K562 (cell line): ENCODE data around the gene CHCHD6. TPM values are rescaled to one million over a fixed set of nuclear protein-coding genes. Genes with fewer than 3 reads are reported as not detected.

Experiments
- ATAC-seq: fragments of 200-7000 bp; cut with Tn5 transposase; 3 replicates; pipeline ENCODE4 v1.9.1; 2020; ENCODE audit warnings: moderate library complexity
- BruUV-seq: library from RNA; stranded (reverse); fragments of 400-500 nt; replicated peaks from 2 replicates; lab custom pipeline; 2021; lab: Mats Ljungman, UMichigan
- CTCF ChIA-PET: fragments of 300-600 bp; formaldehyde crosslinking; extraction: SDS; loops from one replicate; lab custom pipeline; 2021; ENCODE audit warnings: low intra/inter-chr PET ratio; lab: Yijun Ruan, JAX
- POLR2A ChIA-PET: fragments of 300-600, 350-650 bp; sonication (Branson Sonifier 250); formaldehyde crosslinking; extraction: SDS; loops from one replicate; lab custom pipeline; 2021; ENCODE audit warnings: antibody characterized with exemption, inconsistent platforms; lab: Yijun Ruan, JAX
- DNase-seq, 4 experiments: peaks; one replicate each; pipeline versions ENCODE4 v3.0.0 to v3.0.0-alpha.2; 2011 to 2018; ENCODE audit warnings: low spot score in 3 of 4, mixed read lengths in 3 of 4; ENCODE audit errors: extremely low read depth in 1 of 4
- FAIRE-seq: peaks from 2 replicates; lab custom pipeline; 2011; peaks lifted over from hg19 to GRCh38; lab: Jason Lieb, UNC
- H2AFZ ChIP-seq: 2 replicates; pipeline ENCODE4 v1.6.0; 2011; ENCODE audit warnings: low read depth, low read length, control low read depth, inconsistent platforms
- H3K27ac ChIP-seq: fragments of 200-600 bp; 3 replicates; pipeline ENCODE4 v1.8.0; 2011; ENCODE audit warnings: low read depth, mild to moderate bottlenecking, control low read depth, inconsistent platforms, low read length, moderate library complexity, mixed read lengths; ENCODE audit errors: extremely low read depth
- H3K27me3 ChIP-seq, 2 experiments: fragments of 300-600 bp in 1 of 2; 2 replicates in 1 of 2; 3 replicates in 1 of 2; pipeline versions ENCODE4 v1.6.0 to v1.8.0; 2011; ENCODE audit warnings: inconsistent platforms in 2 of 2, low read length in 2 of 2, mild to moderate bottlenecking in 1 of 2, mixed read lengths in 1 of 2, moderate library complexity in 1 of 2; ENCODE audit not compliant: control insufficient read depth in 2 of 2, insufficient read depth in 2 of 2
- H3K36me3 ChIP-seq: fragments of 300-600 bp; 3 replicates; pipeline ENCODE4 v1.8.0; 2011; ENCODE audit warnings: mild to moderate bottlenecking, low read length, inconsistent platforms; ENCODE audit not compliant: control insufficient read depth, insufficient read depth
- H3K4me1 ChIP-seq, 2 experiments: fragments of 200-600 bp in 1 of 2; replicated peaks in 1 of 2; 2 replicates in 1 of 2; 3 replicates in 1 of 2; pipeline versions ENCODE4 v1.5.1 to v1.8.0; 2011; ENCODE audit warnings: inconsistent platforms in 2 of 2, low read length in 2 of 2, mild to moderate bottlenecking in 1 of 2, mixed read lengths in 1 of 2, moderate library complexity in 1 of 2; ENCODE audit not compliant: control insufficient read depth in 2 of 2, insufficient read depth in 2 of 2
- H3K4me2 ChIP-seq: 2 replicates; pipeline ENCODE4 v1.6.1; 2011; ENCODE audit warnings: low read length, control low read depth, inconsistent platforms, mixed read lengths; ENCODE audit not compliant: insufficient read depth
- H3K4me3 ChIP-seq: fragments of 200-600 bp; sonication (generic), shearing (Covaris generic); 2 replicates; pipeline ENCODE4 v1.5.1; 2016; ENCODE audit warnings: control low read depth, inconsistent platforms
- H3K79me2 ChIP-seq: fragments of 200-600 bp; 3 replicates; pipeline ENCODE4 v1.8.0; 2011; ENCODE audit warnings: low read length, inconsistent platforms; ENCODE audit not compliant: control insufficient read depth, insufficient read depth
- H3K9ac ChIP-seq, 2 experiments: 2 replicates each; pipeline versions ENCODE4 v1.6.0 to v1.6.1; 2011; ENCODE audit warnings: low read depth in 2 of 2, low read length in 2 of 2, control low read depth in 1 of 2, inconsistent platforms in 1 of 2, mild to moderate bottlenecking in 1 of 2, mixed read lengths in 1 of 2; ENCODE audit not compliant: insufficient read depth in 1 of 2
- H3K9me1 ChIP-seq: one replicate; pipeline ENCODE4 v1.6.0; 2011; ENCODE audit warnings: inconsistent platforms, mild to moderate bottlenecking, low read length, moderate library complexity; ENCODE audit not compliant: control insufficient read depth, insufficient read depth
- H3K9me3 ChIP-seq: replicated peaks from 2 replicates; pipeline ENCODE4 v1.5.1; 2011; ENCODE audit warnings: low read depth, low read length, inconsistent platforms; ENCODE audit not compliant: control insufficient read depth, insufficient read depth
- H4K20me1 ChIP-seq: replicated peaks from 2 replicates; pipeline ENCODE4 v1.6.1; 2011; ENCODE audit warnings: low read length, inconsistent platforms, mixed read lengths; ENCODE audit not compliant: control insufficient read depth, insufficient read depth
- ADNP ChIP-seq: fragments of 200-800 bp; sonication (Bioruptor generic); IDR thresholded peaks from 2 replicates; pipeline ENCODE4 v1.6.1; 2016; ENCODE audit warnings: missing genetic modification characterization, missing compliant biosample characterization
- CHD1 ChIP-seq: fragments of 200-600 bp; sonication (generic); IDR thresholded peaks from one replicate; pipeline ENCODE4 v1.6.1; 2012; ENCODE audit warnings: mild to moderate bottlenecking, moderate library complexity, low read length, inconsistent platforms
- HCFC1 ChIP-seq: IDR thresholded peaks from 2 replicates; pipeline ENCODE4 v1.6.1; 2012; ENCODE audit warnings: low read depth, low read length, improper control_type of control experiment
- HDAC8 ChIP-seq: fragments of 450-650 bp; IDR thresholded peaks from 2 replicates; pipeline ENCODE4 v1.6.1; 2016; ENCODE audit warnings: mild to moderate bottlenecking, missing genetic modification characterization, moderate library complexity, missing compliant biosample characterization
- MBD1 ChIP-seq: fragments of 250-450 bp; sonication (Bioruptor Pico); IDR thresholded peaks from 2 replicates; pipeline ENCODE4 v1.8.0; 2022; ENCODE audit warnings: inconsistent platforms
- MITF ChIP-seq: IDR thresholded peaks from 2 replicates; pipeline ENCODE4 v1.6.1; 2014; ENCODE audit warnings: antibody characterized with exemption
- MTF1 ChIP-seq: fragments of 250-450 bp; sonication (Bioruptor Pico); IDR thresholded peaks from 2 replicates; pipeline ENCODE4 v1.9.0; 2021; ENCODE audit warnings: moderate library complexity, mild to moderate bottlenecking, inconsistent platforms, borderline replicate concordance
- NR1H2 ChIP-seq: sonication (generic); formaldehyde crosslinking; IDR thresholded peaks from 2 replicates; pipeline ENCODE4 v1.4.0; 2020; ENCODE audit warnings: mild to moderate bottlenecking, missing genetic modification reagents
- RNF2 ChIP-seq: sonication (generic); IDR thresholded peaks from 2 replicates; pipeline ENCODE4 v1.6.1; 2016
- ZFP36 ChIP-seq: fragments of 150-350 bp; IDR thresholded peaks from 2 replicates; pipeline ENCODE4 v1.6.1; 2018; ENCODE audit warnings: low read length, low read depth; ENCODE audit not compliant: partially characterized antibody
- ZNF197 ChIP-seq: fragments of 200-800 bp; sonication (Bioruptor generic); IDR thresholded peaks from 2 replicates; pipeline ENCODE4 v1.6.1; 2016; ENCODE audit warnings: low read depth, missing genetic modification characterization, missing compliant biosample characterization
- ZNF274 ChIP-seq: IDR thresholded peaks from 2 replicates; pipeline ENCODE4 v1.6.1; 2011; ENCODE audit warnings: low read depth, mild to moderate bottlenecking, low read length, moderate library complexity, borderline replicate concordance
- ZNF431 ChIP-seq: sonication (generic); formaldehyde crosslinking; IDR thresholded peaks from 2 replicates; pipeline ENCODE4 v1.8.0; 2022; ENCODE audit warnings: mild to moderate bottlenecking, missing genetic modification reagents
- ZNF75A ChIP-seq: fragments of 450-650 bp; formaldehyde crosslinking; IDR thresholded peaks from 2 replicates; pipeline ENCODE4 v1.4.0; 2020; ENCODE audit warnings: mild to moderate bottlenecking
- ZZZ3 ChIP-seq: fragments of 450-650 bp; IDR thresholded peaks from 2 replicates; pipeline ENCODE4 v1.6.1; 2016; ENCODE audit warnings: antibody characterized with exemption, mild to moderate bottlenecking, moderate library complexity
- WGBS: fragments of 100-300 bp; shearing (Covaris generic); methylation state at CpG from one replicate; pipeline ENCODE4 v1.1.6; 2016; ENCODE audit warnings: low coverage, mixed read lengths; ENCODE audit not compliant: insufficient coverage; ENCODE audit errors: missing lambda C conversion rate; 5-methylcytosine and 5-hydroxymethylcytosine counted together
- in situ Hi-C: fragments of 300-500 bp; cut with MboI; formaldehyde crosslinking; loops from 4 replicates; pipeline ENCODE4 v1.15.0; 2018; ENCODE audit warnings: inconsistent platforms, mixed read lengths
- intact Hi-C: fragments of 100-400 bp; cut with micrococcal nuclease; formaldehyde crosslinking; loops from 2 replicates; pipeline ENCODE4 v1.14.2; 2022
- polyA plus RNA-seq, 8 experiments: library from polyadenylated mRNA; depleted of rRNA in 4 of 8; stranded (reverse) in 5 of 8; unstranded in 3 of 8; fragments of >200 nt; fragmentation: Nextera tagmentation in 2 of 8; fragmentation: Illumina TruSeq in 1 of 8; extraction: Ambion mirVana in 2 of 8; extraction: Trizol in 1 of 8; gene quantifications; 2 replicates each; pipeline versions ENCODE4 v1.2.1 to v1.2.3, GENCODE V29; 2011 to 2014; ENCODE audit warnings: inconsistent platforms in 1 of 8, missing spikeins in 1 of 8
- total RNA-seq, 7 experiments: library from RNA; depleted of rRNA in 6 of 7; stranded (reverse); fragments of >200 nt in 6 of 7; fragmentation: Illumina TruSeq in 2 of 7; extraction: Trizol in 2 of 7; gene quantifications; 2 replicates each; pipeline versions ENCODE4 v1.2.1 to v1.2.3, GENCODE V29; 2011 to 2021; ENCODE audit warnings: low replicate concordance in 1 of 7
- TF ChIP-seq, protein P1 (sequence below): sonication (generic); formaldehyde crosslinking; IDR thresholded peaks from 2 replicates; pipeline ENCODE4 v1.8.1; 2023; ENCODE audit warnings: mild to moderate bottlenecking, missing genetic modification reagents
- TF ChIP-seq, protein P2 (sequence below): fragments of 450-650 bp; formaldehyde crosslinking; IDR thresholded peaks from 2 replicates; pipeline ENCODE4 v1.4.0; 2020; ENCODE audit warnings: mild to moderate bottlenecking, moderate library complexity

CHCHD6 gene
- total and polyA plus RNA-seq, 9 of the 15 experiments (the other 6 are each of a cell fraction or from before 2014, with no cell fraction given) = 4.6 to 18.6 (median 10.9) TPM

DNA sequence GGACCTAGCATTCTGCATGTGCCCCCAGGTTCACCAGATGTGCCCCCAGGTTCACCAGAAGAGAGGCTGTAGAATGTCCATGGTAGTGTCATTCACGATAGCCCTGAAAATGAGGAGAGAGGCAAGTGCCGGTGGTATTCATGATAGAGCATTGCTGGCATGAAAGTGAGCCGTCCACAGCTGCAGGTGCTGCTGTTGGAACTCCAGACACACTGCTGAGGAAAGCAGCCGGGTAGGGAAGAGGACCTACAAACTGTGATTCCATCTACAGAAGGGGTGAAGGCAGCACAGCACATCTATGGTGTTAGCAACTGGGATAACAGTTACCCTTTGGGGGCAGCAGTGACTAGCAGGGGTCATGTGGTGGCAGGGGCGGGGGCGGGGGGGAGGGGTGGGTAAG lies 153.9 kb downstream of the CHCHD6 start:
- Histone ChIP-seq H3K4me3 (no peak overlapping the region), H2AFZ (no peak overlapping the region), H3K27me3 (no peaks in the 10 kb centered on the region), H3K79me2 (no peaks in the 10 kb centered on the region), H3K9ac (no peak overlapping the region), H3K9me1 (no peaks in the 10 kb centered on the region), H3K36me3 (no peaks in the 10 kb centered on the region), H4K20me1 (no peaks in the 10 kb centered on the region), H3K4me2 (no peak overlapping the region), H3K4me1 (peaks cover 0 to 3% of the 10 kb centered on the region in 2 experiments; a peak in 3 of 5 replicates), H3K27ac (no peak overlapping the region), H3K9me3 (no peaks in the 10 kb centered on the region)
- intact Hi-C loops = no loop called here
- in situ Hi-C loops = no loop called here
- ChIA-PET CTCF (no interaction called here), POLR2A (interaction anchor here (0.6 to 1.5 kb wide), 2 partner anchors 14 to 31 kb away, joined by 3 to 5 read pairs; no protein-coding TSS in a partner anchor)
- 79% methylated on average over 5 of the region's 6 CpGs for WGBS
- BruUV-seq = no TSS peak
- no peak for ATAC-seq
- no peak for DNase-seq
- no peak for FAIRE-seq
- TF ChIP-seq ZFP36 (no peak), HDAC8 (tag) (no peak), ZZZ3 (no peak), MTF1 (CRISPR knock-in tag) (no peak), ADNP (tag) (no peak), ZNF75A (no peak), RNF2 (no peak), NR1H2 (no peak), ZNF431 (CRISPR knock-in tag) (no peak), CHD1 (no peak), MBD1 (CRISPR knock-in tag) (no peak), HCFC1 (no peak), ZNF197 (CRISPR knock-in tag) (no peak), ZNF274 (no peak), MITF (no peak)
- TF ChIP-seq, protein P1, sequence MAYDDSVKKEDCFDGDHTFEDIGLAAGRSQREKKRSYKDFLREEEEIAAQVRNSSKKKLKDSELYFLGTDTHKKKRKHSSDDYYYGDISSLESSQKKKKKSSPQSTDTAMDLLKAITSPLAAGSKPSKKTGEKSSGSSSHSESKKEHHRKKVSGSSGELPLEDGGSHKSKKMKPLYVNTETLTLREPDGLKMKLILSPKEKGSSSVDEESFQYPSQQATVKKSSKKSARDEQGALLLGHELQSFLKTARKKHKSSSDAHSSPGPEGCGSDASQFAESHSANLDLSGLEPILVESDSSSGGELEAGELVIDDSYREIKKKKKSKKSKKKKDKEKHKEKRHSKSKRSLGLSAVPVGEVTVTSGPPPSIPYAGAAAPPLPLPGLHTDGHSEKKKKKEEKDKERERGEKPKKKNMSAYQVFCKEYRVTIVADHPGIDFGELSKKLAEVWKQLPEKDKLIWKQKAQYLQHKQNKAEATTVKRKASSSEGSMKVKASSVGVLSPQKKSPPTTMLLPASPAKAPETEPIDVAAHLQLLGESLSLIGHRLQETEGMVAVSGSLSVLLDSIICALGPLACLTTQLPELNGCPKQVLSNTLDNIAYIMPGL = no peak
- TF ChIP-seq, protein P2, sequence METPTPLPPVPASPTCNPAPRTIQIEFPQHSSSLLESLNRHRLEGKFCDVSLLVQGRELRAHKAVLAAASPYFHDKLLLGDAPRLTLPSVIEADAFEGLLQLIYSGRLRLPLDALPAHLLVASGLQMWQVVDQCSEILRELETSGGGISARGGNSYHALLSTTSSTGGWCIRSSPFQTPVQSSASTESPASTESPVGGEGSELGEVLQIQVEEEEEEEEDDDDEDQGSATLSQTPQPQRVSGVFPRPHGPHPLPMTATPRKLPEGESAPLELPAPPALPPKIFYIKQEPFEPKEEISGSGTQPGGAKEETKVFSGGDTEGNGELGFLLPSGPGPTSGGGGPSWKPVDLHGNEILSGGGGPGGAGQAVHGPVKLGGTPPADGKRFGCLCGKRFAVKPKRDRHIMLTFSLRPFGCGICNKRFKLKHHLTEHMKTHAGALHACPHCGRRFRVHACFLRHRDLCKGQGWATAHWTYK (CRISPR knock-in tag) = no peak
